Hepatocyte (in vitro differentiated cells): ENCODE results near the gene CFAP54. TPM values are rescaled to one million over a fixed set of nuclear protein-coding genes. Genes with fewer than 3 reads are reported as not detected.
"Not testable (repeated sequence)": the region's sequence is repeated elsewhere in the genome, so short reads cannot be mapped to it uniquely, and the experiment has no call there.

Experiments
- DNase-seq: peaks from one replicate; pipeline ENCODE4 v3.0.0-alpha.2; 2016; ENCODE audit warnings: low spot score
- H2AFZ ChIP-seq: fragments of 200-600 bp; sonication (generic); 2 replicates; pipeline ENCODE4 v1.6.0; 2016; ENCODE audit warnings: antibody characterized with exemption, mild to moderate bottlenecking
- H3K27ac ChIP-seq: fragments of 200-600 bp; sonication (generic); 2 replicates; pipeline ENCODE4 v1.5.1; 2016; ENCODE audit warnings: mild to moderate bottlenecking
- H3K27me3 ChIP-seq: fragments of 200-600 bp; sonication (generic); 2 replicates; pipeline ENCODE4 v1.6.1; 2016
- H3K36me3 ChIP-seq: fragments of 200-600 bp; sonication (generic); replicated peaks from 2 replicates; pipeline ENCODE4 v1.5.1; 2016; ENCODE audit warnings: low read depth; ENCODE audit not compliant: insufficient read depth
- H3K4me1 ChIP-seq: fragments of 200-600 bp; sonication (generic); 2 replicates; pipeline ENCODE4 v1.5.1; 2016; ENCODE audit warnings: mild to moderate bottlenecking, moderate library complexity; ENCODE audit not compliant: insufficient read depth
- H3K4me2 ChIP-seq: fragments of 200-600 bp; sonication (generic); 2 replicates; pipeline ENCODE4 v1.6.0; 2016
- H3K4me3 ChIP-seq: fragments of 200-600 bp; sonication (generic); 2 replicates; pipeline ENCODE4 v1.5.1; 2016; ENCODE audit warnings: mild to moderate bottlenecking
- H3K79me2 ChIP-seq: fragments of 200-600 bp; sonication (generic); 2 replicates; pipeline ENCODE4 v1.6.0; 2017; ENCODE audit warnings: mild to moderate bottlenecking
- H3K9me2 ChIP-seq: fragments of 200-600 bp; sonication (generic); replicated peaks from 2 replicates; pipeline ENCODE4 v1.6.0; 2017; ENCODE audit warnings: mild to moderate bottlenecking; ENCODE audit not compliant: insufficient read depth
- H3K9me3 ChIP-seq: fragments of 200-600 bp; sonication (generic); 2 replicates; pipeline ENCODE4 v1.5.1; 2016; ENCODE audit warnings: low read depth, mild to moderate bottlenecking
- H4K20me1 ChIP-seq: fragments of 200-600 bp; sonication (generic); 2 replicates; pipeline ENCODE4 v1.6.0; 2016; ENCODE audit warnings: mild to moderate bottlenecking; ENCODE audit not compliant: insufficient read depth, poor library complexity, severe bottlenecking
- EZH2 ChIP-seq: fragments of 200-600 bp; sonication (generic); IDR thresholded peaks from 2 replicates; pipeline ENCODE4 v1.6.1; 2016; ENCODE audit warnings: antibody characterized with exemption, mild to moderate bottlenecking, borderline replicate concordance
- EZH2phosphoT487 ChIP-seq: fragments of 200-600 bp; sonication (generic); IDR thresholded peaks from one replicate; pipeline ENCODE4 v1.6.1; 2018; ENCODE audit warnings: antibody characterized with exemption, mild to moderate bottlenecking, low read depth, moderate library complexity; ENCODE audit not compliant: unreplicated experiment, severe bottlenecking
- WGBS: methylation state at CpG from one replicate; pipeline ENCODE4 v1.1.6; 2016; ENCODE audit warnings: low lambda C conversion rate; ENCODE audit errors: missing lambda C conversion rate; 5-methylcytosine and 5-hydroxymethylcytosine counted together
- polyA plus RNA-seq: library from polyadenylated mRNA; unstranded; fragments of >200 nt; fragmentation: Nextera tagmentation; extraction: Ambion mirVana; gene quantifications from 2 replicates; pipeline ENCODE4 v1.2.1, GENCODE V29; 2016
- total RNA-seq: library from RNA; depleted of rRNA; stranded (reverse); fragments of >200 nt; gene quantifications from 2 replicates; pipeline ENCODE4 v1.2.3, GENCODE V29; 2014
- TF ChIP-seq, protein P1 (sequence below): fragments of 200-600 bp; sonication (generic); IDR thresholded peaks from 2 replicates; pipeline ENCODE4 v1.5.1; 2016; ENCODE audit warnings: antibody characterized with exemption, mild to moderate bottlenecking; ENCODE audit not compliant: poor library complexity

Gene CFAP54
- total and polyA plus RNA-seq, 2 experiments from 2014 or later = 0.64 to 0.67 TPM

- TF ChIP-seq EZH2 (no peak), EZH2phosphoT487 (no peak)
- TF ChIP-seq, protein P1, sequence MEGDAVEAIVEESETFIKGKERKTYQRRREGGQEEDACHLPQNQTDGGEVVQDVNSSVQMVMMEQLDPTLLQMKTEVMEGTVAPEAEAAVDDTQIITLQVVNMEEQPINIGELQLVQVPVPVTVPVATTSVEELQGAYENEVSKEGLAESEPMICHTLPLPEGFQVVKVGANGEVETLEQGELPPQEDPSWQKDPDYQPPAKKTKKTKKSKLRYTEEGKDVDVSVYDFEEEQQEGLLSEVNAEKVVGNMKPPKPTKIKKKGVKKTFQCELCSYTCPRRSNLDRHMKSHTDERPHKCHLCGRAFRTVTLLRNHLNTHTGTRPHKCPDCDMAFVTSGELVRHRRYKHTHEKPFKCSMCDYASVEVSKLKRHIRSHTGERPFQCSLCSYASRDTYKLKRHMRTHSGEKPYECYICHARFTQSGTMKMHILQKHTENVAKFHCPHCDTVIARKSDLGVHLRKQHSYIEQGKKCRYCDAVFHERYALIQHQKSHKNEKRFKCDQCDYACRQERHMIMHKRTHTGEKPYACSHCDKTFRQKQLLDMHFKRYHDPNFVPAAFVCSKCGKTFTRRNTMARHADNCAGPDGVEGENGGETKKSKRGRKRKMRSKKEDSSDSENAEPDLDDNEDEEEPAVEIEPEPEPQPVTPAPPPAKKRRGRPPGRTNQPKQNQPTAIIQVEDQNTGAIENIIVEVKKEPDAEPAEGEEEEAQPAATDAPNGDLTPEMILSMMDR = no peak
- H3K9me2 ChIP-seq = no peaks in the 10 kb centered on the region
- H3K36me3 ChIP-seq = no peaks in the 10 kb centered on the region
- H3K9me3 ChIP-seq = no peaks in the 10 kb centered on the region
- H3K27me3 ChIP-seq = no peaks in the 10 kb centered on the region
- no peak overlapping the region for H3K4me3 ChIP-seq
- H3K79me2 ChIP-seq = no peaks in the 10 kb centered on the region
- no peak overlapping the region for H2AFZ ChIP-seq
- no peak for DNase-seq
- no peak overlapping the region for H3K27ac ChIP-seq
- no peak overlapping the region for H3K4me2 ChIP-seq
- 88% methylated on average over 4 of the region's 4 CpGs for WGBS
- H3K4me1 ChIP-seq = no peaks in the 10 kb centered on the region
- no peaks in the 10 kb centered on the region for H4K20me1 ChIP-seq
These were observed 32.0 kb upstream of the CFAP54 start for GRCh38 chr12:96457191-96457930.

- 94% methylated on average over 6 of the region's 6 CpGs for WGBS
- not testable (repeated sequence) for H3K4me1 ChIP-seq
These were observed 30.1 kb upstream of the CFAP54 start for GRCh38 chr12:96459281-96459680.

DNA sequence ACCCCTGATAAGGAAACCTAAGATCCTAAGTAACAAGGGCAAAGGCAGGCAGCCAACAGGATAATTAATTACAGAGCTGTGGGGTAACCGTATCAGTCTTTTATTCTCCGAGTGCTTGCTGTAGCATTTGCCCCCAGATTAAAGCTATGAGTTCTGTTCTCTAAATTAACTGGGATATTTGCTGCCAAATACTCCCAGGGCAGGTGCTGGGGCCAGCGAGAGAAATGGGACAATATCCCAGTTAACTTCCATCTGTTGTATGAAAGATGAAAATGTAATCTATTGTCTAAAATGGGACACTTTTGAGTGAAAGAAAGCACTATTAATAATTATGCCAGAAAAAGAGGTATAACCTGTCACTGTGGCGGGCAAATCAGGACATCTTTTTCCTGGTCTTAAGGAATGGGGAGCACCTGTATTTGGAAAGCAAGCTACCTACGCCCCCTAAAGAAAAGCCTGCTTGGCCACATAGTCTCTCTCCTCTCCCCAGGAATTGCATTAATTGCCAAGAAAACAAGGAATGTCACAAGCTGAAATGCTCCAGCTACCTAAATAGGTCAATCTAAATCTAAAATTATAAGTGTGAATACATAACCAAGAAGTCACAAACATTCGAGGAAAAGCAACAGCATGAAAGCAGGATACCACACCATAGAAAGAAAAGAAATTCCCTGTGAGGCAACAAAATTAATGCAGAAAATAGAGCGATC lies 26.7 kb upstream of the CFAP54 start:
- H3K79me2 ChIP-seq = no peaks in the 10 kb centered on the region
- H3K9me3 ChIP-seq = no peaks in the 10 kb centered on the region
- 74% methylated on average over 7 of the region's 7 CpGs for WGBS

More at GRCh38 chr12:96459281-96459680, 30.1 kb upstream of the CFAP54 start:
- H3K27me3 ChIP-seq, H3K9me3 ChIP-seq, H3K79me2 ChIP-seq, H3K9me2 ChIP-seq, H3K36me3 ChIP-seq, H2AFZ ChIP-seq, H3K4me3 ChIP-seq, H3K4me2 ChIP-seq, DNase-seq, H4K20me1 ChIP-seq, H3K27ac ChIP-seq: not testable (repeated sequence)

DNA sequence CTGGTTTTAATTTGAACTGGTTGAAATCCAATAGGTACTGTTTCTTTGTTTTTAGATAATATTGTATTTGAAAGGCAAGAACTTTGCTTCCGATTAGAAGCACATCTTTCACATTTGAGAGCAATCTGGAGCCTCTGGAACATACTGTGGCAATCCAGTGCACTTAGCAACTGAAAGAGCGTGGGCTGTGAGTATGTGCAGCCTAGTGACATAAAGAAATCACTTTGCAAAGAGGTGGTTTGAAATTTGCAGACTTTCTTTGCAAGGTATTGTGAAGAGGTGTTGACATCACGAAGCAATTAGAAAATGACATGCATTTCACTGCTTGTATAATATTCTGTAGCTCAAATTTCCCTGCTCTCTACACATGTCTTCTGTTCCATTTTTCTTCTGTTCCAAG lies 23.5 kb upstream of the CFAP54 start:
- no peak for TF ChIP-seq EZH2phosphoT487
- TF ChIP-seq, protein P1 = no peak
- TF ChIP-seq EZH2 = no peak
- Histone ChIP-seq H3K4me3 (no peak overlapping the region), H3K4me2 (no peak overlapping the region), H3K36me3 (no peaks in the 10 kb centered on the region), H3K4me1 (no peaks in the 10 kb centered on the region), H3K27me3 (no peaks in the 10 kb centered on the region), H4K20me1 (no peaks in the 10 kb centered on the region), H3K9me2 (no peaks in the 10 kb centered on the region), H3K9me3 (no peaks in the 10 kb centered on the region), H3K79me2 (no peaks in the 10 kb centered on the region), H2AFZ (no peak overlapping the region), H3K27ac (no peak overlapping the region)
- DNase-seq = no peak
- WGBS = 89% methylated on average over 3 of the region's 3 CpGs

More for the DNA sequence above, 26.7 kb upstream of the CFAP54 start:
- Histone ChIP-seq H4K20me1 (no peaks in the 10 kb centered on the region), H2AFZ (no peak overlapping the region), H3K4me3 (no peak overlapping the region), H3K4me2 (no peak overlapping the region), H3K27me3 (no peaks in the 10 kb centered on the region), H3K36me3 (no peaks in the 10 kb centered on the region), H3K9me2 (no peaks in the 10 kb centered on the region), H3K4me1 (no peaks in the 10 kb centered on the region), H3K27ac (no peak overlapping the region)
- no peak for TF ChIP-seq EZH2
- TF ChIP-seq, protein P1 = no peak
- no peak for TF ChIP-seq EZH2phosphoT487
- DNase-seq = no peak
